Stimulated activated naive CD4-positive, alpha-beta T cell (primary cell): ENCODE data around the gene ADAP2.
"Not testable (repeated sequence)": the region's sequence is repeated elsewhere in the genome, so short reads cannot be mapped to it uniquely, and the experiment has no call there.

ENCODE experiments used
- DNase-seq, 6 experiments: peaks; one replicate each; lab custom pipeline; 2025; lab: John Stamatoyannopoulos, UW

The ADAP2 gene

DNA sequence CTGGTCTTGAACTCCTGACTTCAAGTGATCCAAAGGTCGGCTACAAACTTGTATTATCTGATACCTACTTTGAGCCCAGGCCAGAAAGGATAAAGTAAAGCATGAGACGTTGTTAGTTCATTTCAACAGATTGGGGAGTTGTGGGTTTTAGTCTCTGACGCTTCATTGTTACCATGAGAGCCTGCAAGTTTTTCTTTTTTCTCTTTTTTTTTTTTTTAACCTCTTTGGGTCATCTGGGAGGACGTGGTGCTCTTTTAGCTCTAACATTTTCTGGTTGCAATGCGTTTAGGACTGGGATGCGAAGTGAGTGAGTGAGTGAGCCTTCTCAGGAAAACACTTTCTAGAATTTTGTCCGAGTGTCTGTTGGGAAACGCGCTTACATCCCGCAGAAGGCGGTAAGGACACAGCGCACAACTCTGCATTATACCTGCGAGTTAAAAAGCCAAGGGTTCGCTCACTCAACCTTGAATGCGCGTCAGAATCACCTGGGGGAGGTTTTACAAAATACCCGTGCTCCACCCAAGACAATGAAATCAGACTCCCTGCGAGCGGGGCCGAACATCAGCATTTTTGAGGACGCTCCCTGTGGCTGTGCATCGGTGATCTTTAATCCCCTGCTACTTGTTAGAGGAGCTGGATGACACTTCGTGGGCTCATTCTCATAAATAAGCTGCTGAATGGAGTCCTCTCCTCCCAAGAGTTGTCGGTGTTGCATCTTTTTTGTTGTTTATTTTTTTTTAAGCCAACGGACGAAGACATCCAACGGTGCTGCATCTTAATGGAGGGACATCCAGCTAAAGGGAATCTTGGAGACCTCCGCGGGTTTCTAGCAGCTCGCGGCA is 48.5 kb downstream of the ADAP2 start:
- peak in 2 of 6 experiments; percentile 25 to 44 for DNase-seq

GRCh38 chr17:30970831-30971567 is 49.3 kb downstream of the ADAP2 start, which contains the start of gene RNF135:
TSS of gene RNF135 (plus strand) at chr17:30971039. CDS start at chr17:30971074, 35 bp downstream.
- DNase-seq: peak in 5 of 6 experiments; percentile 13 to 55 (median 34)

DNA sequence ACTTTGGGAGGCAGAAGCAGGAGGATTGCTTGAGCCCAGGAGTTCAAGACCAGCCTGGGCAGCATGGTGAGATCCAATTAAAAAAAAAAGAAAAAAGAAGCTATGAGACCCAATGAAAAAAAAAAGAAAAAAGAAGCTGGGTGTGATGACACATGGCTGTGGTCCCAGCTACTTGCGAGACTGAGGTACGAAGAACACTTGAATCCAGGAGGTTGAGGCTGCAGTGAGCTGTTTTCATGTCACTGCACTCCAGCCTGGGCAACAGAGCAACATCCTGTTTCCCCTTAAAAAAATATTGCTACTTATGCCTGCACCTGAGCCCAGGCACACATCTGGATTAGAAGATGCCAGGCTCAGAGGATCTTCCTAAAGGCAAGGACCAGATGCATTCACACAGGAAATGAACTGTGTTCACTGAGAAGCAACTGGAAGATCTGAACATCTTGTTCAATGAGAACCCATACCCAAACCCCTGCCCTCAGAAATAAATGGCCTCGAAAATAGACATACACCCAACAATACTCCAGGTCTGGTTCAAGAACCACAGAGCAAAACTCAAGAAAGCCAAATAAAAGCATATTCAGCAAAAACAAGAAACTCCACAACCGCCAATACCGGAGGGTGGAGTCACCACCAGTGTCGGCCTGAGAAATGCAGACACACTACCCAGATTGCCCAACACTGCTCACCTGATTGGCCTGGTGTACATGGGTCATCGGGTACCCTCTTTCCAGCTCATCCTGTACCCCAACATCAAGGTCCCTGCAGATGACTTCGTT is 53.5 kb downstream of the ADAP2 start:
- no peak for DNase-seq

DNA sequence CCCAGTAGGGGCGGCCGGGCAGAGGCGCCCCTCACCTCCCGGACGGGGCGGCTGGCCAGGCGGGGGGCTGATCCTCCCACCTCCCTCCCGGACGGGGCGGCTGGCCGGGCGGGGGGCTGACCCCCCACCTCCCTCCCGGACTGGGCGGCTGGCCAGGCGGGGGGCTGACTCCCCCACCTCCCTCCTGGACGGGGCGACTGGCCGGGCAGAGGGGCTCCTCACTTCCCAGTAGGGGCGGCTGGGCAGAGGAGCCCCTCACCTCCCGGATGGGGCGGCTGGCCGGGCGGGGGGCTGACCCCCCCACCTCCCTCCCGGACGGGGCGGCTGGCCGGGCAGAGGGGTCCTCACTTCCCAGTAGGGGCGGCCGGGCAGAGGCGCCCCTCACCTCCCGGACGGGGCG is 58.2 kb downstream of the ADAP2 start:
- not testable (repeated sequence) for DNase-seq

DNA sequence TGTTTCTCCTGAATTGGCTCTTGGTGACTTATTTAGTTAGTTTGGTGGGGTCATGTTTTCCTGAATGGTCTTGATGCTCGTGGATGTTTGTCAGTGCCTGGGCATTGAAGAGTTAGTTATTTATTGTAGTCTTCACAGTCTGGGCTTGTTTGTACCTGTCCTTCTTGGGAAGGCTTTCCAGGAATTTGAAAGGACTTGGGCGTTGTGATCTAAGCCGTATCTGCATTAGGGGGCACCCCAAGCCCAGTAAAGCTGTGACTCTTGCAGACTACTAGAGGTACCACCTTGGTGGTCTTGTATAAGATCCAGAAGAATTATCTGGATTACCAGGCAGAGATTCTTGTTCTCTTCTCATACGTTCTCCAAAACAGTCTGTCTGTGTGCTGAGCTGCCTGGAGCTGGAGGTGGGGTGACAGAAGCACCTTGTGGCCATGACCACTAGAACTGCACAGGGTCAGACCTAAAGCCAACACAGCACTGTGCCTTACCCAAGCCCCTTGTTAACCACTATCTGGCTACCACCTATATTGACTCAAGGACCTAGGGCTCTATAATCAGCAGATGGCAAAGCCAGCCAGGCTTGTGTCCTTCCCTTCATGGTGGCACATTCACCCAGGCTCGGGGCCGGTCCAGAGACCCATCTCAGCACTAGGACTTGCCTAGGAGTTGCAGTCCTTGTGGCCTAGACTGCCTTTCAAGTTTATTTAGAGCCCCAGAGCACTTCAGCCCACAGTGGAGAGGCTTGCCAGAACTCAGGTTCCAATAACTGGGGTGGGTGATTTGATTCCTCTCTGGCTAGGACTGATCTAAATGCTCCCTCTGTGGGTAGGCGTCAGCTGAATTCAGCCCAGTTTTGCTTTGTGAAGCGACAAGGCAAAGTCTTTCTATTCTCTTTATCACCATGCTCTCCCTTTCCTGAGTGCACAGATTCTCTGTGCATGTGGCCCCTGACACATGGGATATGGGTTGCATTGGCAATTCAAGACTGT is 60.1 kb downstream of the ADAP2 start:
- DNase-seq: no peak

GRCh38 chr17:30982855-30983254 is 61.1 kb downstream of the ADAP2 start:
- DNase-seq: no peak

GRCh38 chr17:30990458-30990857 is 68.7 kb downstream of the ADAP2 start:
- DNase-seq: no peak

DNA sequence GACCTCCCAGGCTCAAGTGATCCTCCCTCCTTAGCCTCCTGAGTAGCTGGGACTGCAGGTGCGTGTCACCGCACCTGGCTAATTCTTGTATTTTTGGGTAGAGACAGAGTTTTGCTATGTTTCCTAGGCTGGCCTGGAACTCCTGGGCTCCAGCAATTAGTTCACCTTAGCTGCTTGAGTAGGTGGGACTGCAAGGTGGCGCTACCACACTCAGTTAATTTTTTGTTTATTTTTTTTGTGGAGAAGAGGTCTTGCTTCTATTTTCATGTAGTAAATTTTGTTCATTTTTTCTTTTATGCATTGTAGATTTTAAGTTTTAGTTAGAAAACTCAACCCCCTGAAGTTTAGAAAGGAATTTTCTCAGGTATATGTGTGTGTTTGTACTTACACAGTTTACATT is 70.8 kb downstream of the ADAP2 start:
- DNase-seq: no peak

DNA sequence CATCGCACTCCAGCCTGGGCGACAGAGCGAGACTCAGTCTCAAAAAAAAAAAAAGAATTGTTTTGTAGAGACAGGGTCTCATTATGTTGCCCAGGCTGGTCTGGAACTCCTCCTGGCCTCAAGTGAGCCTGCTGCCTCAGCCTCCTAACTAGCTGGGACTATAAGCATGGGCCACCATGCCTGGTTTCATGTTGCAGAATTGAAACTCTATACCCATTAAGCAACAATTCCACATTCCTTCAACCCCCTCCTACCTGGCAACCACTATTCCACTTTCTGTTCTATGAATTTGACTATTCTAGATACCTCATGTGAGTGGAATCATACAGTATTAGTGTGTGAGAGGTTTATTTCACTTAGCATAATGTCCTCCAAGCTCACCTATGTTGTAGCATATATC is 73.6 kb downstream of the ADAP2 start:
- DNase-seq: no peak

DNA sequence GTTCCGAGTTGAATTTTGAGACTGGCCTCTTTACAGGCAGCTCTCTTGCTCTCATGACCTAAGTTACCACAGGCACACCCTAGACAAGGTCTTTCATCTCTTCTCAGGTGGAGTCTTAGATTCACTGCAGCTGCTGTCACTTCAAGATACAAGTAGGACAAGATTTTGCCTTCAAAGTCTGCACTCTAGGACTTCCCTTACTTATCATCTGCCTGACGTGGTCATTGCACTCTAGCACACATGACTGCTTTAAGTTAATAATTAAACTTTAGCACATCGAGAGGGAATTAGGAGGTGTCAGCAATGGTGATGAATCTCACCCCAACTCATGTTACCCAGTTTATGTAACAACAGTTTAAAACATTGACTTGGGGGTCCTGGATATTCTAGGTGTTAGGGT is 74.7 kb downstream of the ADAP2 start:
- DNase-seq: no peak

- no peak for DNase-seq
These were observed 75.5 kb downstream of the ADAP2 start for GRCh38 chr17:30997270-30997669.

- DNase-seq: no peak
These were observed 76.1 kb downstream of the ADAP2 start for GRCh38 chr17:30997842-30998241.

GRCh38 chr17:31002047-31002446 is 80.3 kb downstream of the ADAP2 start:
- DNase-seq: no peak

DNA sequence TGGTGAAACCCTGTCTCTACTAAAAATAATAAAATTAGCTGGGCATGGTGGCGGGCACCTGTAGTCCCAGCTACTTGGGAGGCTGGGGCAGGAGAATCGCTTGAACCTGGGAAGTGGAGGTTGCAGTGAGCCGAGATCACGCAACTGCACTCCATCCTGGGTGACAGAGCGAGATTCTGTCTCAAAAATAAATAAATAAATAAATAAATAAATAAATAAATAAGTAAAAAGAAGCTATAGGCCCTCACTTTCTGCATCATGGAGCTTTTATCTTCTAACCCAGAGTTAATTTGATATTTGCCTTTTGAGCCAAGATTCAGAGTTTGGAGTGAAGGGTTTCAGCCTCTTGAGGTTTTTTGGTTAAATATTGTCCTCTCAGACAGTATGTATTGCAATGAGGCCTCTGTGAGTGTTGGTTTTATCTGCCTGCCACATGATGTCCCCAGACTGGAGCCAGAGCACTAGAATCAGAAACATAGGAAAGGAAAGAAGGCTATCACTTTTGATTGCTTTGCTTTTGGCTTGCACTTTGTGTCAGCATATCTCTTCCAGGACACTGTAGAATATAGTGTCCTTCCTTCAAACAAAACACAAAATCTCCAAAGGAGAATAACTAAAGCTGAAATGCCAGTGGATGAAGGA is 81.6 kb downstream of the ADAP2 start:
- DNase-seq: no peak

- DNase-seq: no peak
These were observed 82.4 kb downstream of the ADAP2 start for GRCh38 chr17:31004160-31004559.

GRCh38 chr17:31007695-31008373 is 86.1 kb downstream of the ADAP2 start:
- DNase-seq: no peak

- peak; percentile 19 to 61 (median 32) for DNase-seq
These were observed 86.8 kb downstream of the ADAP2 start for GRCh38 chr17:31008374-31009041.
